Posterior cingulate gyrus (tissue), 11 donors: Measurements from ENCODE around the gene POLR2C.
A peak's percentile ranks its signal among the peaks of the same experiment; 100 is the strongest.

ENCODE experiments used
- DNase-seq, 10 donors: peaks; one replicate each; pipeline versions ENCODE4 v3.0.0 to v3.0.0-alpha.2; 2020 to 2021; ENCODE audit warnings: mixed read lengths in 3 of 10
- intact Hi-C: fragments of 100-400 bp; cut with DNase I; formaldehyde crosslinking; loops from one replicate; pipeline ENCODE4 v1.15.1; 2023

Gene POLR2C

DNA sequence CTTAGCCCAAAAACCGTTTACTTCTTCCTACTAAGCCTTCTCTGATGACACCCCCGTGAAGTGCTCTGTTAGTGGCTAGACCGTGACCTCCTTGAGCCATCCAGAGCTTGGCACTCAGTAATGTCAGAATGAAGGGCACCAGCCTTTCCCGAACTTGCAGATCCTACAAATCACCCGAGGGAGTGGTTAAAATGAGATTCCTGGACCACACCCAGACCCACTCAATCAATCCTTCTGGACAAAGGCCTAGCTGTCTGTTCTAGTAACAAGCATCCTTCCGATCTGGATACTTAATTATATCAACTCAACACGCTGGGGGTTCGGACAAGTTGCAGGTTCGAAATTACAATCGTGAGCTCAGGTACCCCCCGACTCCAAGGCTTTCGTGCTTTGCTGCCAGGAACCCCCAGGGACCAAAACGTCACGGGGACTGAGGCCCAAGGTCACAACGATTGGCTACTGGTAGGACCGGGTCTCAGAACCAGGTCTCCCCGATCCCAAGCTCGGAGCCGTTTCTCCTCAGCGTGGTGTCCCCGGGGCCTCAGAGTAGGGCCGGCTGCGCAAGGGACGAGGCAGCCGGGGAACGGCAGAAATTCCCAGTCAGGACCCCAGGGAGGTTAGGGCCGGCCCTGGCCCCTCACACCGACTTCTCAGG lies 15.8 kb upstream of the POLR2C start:
- peak in 2 of 10 donors; percentile 13 to 14 for DNase-seq
- intact Hi-C loops = no loop called here

- peak; percentile 82 to 99 (median 89) for DNase-seq
- intact Hi-C loops = no loop called here
These were observed 15.1 kb upstream of the POLR2C start, which contains the start of the genes CIAPIN1 and COQ9 for GRCh38 chr16:57447186-57447962. TSS of gene CIAPIN1 (minus strand) at chr16:57447385. CDS start at chr16:57440928, 6,457 bp downstream. TSS of gene COQ9 (plus strand) at chr16:57447479. CDS start at chr16:57447506, 27 bp downstream.

GRCh38 chr16:57452021-57452420 lies 10.5 kb upstream of the POLR2C start:
- DNase-seq = no peak
- intact Hi-C loops = no loop called here

DNA sequence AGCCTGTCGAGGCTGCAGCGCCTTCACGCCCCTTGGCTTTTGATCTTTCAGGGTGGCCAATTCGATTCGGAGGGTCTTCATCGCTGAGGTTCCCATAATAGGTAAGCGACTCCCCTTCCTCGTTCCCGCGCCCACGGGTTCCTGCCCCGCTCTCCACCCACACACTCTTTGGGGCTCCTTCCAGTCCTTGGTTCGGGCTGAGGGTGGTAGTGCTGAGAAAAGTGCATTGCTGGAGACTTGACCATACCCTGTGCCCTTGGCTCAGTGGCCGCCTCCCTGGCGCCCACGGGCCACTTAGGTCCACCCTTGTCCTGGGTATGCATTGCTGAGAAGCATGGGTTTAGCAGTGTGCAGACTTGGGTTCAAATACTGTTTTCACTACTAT lies 491 bp downstream of the POLR2C start:
- intact Hi-C loops = no loop called here
- no peak for DNase-seq

DNA sequence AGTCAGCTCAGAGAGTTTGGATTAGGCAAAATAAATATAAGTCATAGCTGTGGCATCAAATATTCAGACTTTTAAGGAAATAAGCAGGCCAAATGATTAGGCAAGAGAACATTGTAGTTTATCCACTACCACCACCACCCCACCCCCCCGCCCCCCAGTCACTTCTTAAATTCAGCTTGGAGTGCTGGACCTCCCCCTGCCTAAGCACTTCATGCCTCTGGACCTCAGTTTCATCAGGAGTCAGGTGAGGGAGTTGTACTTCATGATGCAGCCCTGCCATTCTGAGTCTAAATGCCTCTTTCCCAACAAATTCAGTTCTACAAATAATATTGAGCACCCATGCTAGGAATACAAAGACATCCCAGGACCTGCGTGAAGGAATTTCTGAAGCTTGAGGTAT lies 2.0 kb downstream of the POLR2C start:
- DNase-seq = no peak
- intact Hi-C loops = no loop called here

DNA sequence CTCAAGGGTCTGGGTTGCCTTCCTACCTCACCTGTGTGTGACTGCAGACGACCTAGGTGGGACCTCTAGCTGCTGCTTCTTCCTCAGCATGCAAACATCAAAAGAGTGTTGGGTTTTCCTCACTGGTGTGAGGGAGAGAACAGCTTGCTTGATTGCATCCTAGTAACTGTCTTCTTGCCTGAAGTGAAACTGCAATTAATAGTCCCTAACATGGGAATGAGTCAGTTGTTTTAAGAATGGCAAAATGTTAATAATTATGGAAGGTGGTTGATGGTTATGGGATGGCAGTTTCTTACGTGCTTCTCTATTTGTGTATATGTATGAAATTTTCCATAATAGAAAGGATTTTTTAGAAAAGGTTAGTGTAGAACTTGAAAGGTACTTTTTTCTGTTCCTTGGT lies 5.9 kb downstream of the POLR2C start:
- intact Hi-C loops = no loop called here

GRCh38 chr16:57469046-57469445 lies 6.6 kb downstream of the POLR2C start:
- intact Hi-C loops = no loop called here
- DNase-seq = no peak

More for the DNA sequence above, 5.9 kb downstream of the POLR2C start:
- DNase-seq = no peak

GRCh38 chr16:57469917-57470470 lies 7.5 kb downstream of the POLR2C start:
- DNase-seq = no peak
- intact Hi-C loops = no loop called here

DNA sequence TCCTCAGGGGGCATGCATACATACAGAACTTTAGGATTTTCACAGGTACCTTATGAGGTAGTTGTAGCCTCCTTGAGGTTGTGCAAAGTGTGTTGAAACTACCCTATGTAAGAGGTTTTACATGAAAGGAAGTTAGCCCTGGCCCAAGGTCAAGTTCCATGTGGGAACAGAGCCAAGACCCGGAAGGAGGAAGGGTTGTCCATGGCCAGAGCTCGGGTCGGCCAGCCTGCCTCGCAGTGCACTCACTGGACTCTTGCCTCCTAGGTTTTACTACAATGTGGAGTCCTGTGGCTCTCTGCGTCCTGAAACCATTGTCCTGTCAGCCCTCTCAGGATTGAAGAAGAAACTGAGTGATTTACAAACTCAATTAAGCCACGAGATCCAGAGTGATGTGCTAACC lies 8.2 kb downstream of the POLR2C start:
- intact Hi-C loops = no loop called here

GRCh38 chr16:57471209-57471608 lies 8.7 kb downstream of the POLR2C start:
- intact Hi-C loops = no loop called here

More for the DNA sequence above, 8.2 kb downstream of the POLR2C start:
- DNase-seq = no peak

GRCh38 chr16:57471852-57472664 lies 9.6 kb downstream of the POLR2C start:
- DNase-seq = no peak
- intact Hi-C loops = no loop called here

More at GRCh38 chr16:57471209-57471608, 8.7 kb downstream of the POLR2C start:
- DNase-seq = no peak

DNA sequence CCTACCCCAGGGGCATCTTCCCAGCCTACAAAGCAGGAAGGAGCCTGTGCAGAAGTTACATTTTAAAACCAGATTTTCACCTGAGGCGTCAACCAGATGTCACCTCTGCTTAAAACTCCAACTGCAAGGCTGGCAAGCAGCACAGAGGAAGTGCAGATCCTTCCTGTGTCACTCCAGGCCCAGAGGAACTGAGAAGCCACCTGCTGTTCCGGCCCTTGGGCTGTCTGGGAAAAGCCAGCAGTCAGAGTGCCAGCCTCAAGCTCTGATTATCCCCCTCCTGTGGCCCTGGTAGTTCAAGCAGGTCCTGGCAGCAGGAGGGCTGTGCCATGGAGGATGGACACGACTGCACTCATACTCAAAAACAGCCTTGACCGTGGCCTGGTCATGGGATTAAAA lies 10.2 kb downstream of the POLR2C start:
- intact Hi-C loops = no loop called here
- peak in 1 of 10 donors; percentile 78 for DNase-seq

GRCh38 chr16:57473176-57473840 lies 10.8 kb downstream of the POLR2C start:
- intact Hi-C loops = no loop called here
- peak in 6 of 10 donors; percentile 26 to 93 (median 80) for DNase-seq

GRCh38 chr16:57473906-57474305 lies 11.4 kb downstream of the POLR2C start:
- intact Hi-C loops = no loop called here
- DNase-seq = no peak

GRCh38 chr16:57474671-57475661 lies 12.5 kb downstream of the POLR2C start:
- no peak for DNase-seq
- intact Hi-C loops = no loop called here

DNA sequence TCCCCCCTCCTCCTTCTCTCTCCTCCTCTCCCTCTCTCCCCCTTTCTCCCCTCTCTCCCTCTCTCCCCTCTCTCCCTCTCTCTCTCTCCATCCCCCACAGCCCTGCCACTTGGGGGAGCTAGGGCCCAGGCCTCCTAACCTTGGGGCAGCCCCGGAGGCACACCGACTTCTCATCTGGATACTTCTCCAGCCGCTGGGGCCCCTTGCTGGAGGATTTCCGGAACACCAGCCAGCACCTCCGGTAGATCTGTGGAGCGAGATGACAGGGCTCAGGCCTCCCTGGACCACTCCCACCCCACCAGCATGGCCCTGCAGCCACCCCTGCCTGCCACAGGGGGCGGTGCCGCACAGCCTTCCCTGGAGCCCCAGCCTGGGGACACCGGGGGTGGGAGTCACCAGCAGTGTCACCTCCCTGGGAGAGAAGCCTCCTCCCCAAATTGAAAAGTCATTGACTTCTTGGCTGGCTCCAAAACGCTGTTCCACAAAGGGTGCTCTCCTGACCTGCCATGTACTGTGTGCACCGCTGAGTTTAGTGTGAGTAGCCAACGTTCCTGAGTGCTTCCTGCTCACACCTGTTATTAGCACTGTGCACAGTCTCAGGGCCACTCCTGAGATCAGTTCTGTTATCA lies 13.3 kb downstream of the POLR2C start:
- peak in 1 of 10 donors; percentile 88 for DNase-seq
- intact Hi-C loops = no loop called here

DNA sequence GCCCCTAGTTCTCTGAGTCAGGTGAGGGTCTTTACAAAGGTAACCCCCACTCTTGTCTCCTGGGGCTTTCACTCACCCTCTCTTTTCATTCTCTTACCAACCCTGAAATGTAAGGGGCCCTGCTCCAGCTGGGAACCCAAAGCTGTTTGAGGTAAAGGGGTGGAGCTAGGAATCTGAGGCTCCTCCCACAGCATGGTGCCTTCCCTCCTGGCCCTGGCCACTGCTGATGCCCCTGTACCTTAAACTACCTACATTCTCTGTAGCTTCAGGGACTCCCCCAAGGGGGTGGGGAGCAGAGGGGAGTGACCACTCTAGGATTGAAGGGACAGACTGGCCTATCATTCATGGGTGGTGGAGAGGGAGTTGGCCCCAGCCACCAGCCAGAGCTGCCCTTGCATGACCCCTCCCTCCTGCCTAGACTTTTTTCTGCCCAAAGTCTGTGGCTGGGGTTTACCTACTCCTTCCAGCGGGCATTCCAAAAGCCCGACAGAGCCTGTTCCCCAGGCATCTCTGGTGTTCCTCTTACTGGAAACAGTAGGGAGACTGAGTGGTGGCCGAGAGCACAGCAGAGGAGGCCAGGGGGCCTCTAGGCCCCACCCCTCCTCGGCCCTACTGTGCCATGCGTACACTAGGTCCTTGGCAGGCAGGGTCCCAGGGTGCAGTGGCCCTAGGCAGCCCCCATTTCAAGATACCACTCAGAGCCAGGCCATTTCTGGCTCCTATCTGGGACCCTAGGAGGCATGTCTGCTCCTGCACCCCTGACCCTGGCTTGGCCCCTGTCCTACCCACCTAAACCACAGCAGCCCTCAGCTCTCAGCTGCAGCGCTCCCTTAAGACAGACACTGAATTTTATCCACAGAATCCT lies 14.3 kb downstream of the POLR2C start:
- DNase-seq = no peak
- intact Hi-C loops = no loop called here
